OCI-M2 (cell line): Measurements from ENCODE around the gene RNF146.
"Not testable (repeated sequence)": the region's sequence is repeated elsewhere in the genome, so short reads cannot be mapped to it uniquely, and the experiment has no call there.

ENCODE experiments used
- DNase-seq: peaks from one replicate; lab custom pipeline; 2025; ENCODE audit not compliant: unreplicated experiment; lab: John Stamatoyannopoulos, UW

RNF146 gene, protein sequence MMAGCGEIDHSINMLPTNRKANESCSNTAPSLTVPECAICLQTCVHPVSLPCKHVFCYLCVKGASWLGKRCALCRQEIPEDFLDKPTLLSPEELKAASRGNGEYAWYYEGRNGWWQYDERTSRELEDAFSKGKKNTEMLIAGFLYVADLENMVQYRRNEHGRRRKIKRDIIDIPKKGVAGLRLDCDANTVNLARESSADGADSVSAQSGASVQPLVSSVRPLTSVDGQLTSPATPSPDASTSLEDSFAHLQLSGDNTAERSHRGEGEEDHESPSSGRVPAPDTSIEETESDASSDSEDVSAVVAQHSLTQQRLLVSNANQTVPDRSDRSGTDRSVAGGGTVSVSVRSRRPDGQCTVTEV

DNA sequence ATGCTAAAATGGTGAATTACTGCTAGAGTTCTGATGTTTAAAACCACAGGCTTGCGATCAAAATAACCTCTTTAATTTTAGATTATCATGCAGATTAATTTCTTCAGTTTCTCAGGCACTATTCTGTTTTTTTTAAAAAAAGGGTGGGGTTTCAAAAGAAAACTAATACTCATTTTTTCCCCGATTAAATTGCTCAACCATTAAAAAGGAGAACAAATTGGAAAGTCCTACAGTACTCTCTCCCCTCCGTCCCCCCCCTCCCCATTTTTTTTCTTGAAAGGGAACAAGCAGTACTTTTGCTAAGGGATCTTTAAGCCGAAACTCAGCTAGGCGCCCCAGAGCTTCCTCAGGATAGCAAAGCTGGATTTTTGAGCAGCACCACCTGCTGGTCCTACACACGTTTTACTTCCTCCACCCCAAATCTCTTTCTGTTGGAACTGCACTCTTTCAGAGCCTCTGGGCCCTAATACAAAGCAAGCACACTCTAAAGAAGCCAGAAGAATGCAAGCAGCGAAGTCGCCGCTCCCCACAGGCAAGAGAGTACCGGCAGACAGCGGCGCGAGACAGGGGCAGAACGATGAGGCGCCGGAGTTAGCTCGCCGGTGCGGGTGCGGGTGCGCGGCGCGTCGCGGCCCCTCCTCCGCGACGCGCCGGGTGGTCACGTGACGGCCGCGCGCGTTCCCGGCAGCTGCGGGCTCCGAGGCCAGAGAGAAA lies at the start of gene RNF146:
TSS of gene RNF146 (plus strand) at position 687 of the 714 bp plus-strand sequence. CDS start 13,475 bp downstream, outside the sequence.
- DNase-seq = peak; percentile 64

DNA sequence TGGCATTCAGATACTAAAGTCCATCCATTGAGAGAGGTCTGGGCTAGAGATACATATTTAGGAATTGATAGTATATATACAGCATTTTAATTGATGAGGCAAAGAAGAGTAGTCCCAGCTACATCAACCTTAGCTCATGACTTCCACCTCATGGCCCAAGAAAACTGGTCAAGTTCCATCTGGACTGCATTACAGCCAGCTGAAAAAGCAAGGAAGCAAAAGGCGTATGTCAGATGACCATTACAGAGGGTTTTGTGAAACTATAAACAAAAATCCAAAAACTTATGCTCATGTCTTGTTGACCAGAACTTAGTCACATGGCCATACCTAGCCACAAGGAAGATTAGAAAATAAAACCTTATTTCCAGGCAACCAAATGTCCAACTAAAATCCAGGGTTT lies 46.8 kb upstream of the RNF146 start:
- DNase-seq = no peak

DNA sequence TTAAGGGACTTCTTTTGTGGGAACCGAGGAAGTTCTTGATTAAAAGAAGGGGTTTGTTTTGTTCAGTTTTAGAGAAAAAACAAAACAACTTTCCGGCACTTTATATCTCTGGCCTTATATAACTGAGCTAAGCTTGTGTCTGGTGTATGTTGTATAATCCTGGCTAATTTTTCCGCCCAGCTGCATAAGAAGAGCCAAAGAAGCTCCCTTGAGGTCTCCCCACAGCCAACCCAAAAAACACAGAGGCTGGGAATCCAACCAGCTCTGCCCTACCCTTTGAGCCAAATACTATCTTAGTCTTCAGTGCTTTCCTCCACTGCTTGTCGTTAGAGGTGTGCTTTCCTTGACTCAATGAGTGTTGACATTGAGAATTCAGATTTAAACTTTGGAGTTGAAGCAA lies 45.5 kb upstream of the RNF146 start:
- no peak for DNase-seq

DNA sequence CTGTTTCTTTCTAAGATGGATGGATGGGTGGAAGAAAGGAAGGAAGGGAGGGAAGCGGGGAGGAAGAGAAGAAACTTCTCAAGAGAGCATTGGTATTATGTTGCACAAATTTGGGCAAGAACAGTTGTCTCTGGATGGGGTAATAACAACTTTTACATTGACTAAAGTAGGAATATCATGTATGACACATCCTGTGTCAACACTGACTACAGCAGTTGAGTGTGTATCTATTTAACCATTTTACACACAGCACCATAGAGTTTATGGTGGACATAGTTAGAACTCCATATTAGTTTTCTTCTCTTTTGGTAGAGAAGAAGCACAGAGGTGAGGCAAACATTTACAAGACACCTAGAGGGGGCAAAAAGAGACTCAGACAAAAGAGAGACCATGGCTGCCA lies 44.2 kb upstream of the RNF146 start:
- no peak for DNase-seq

DNA sequence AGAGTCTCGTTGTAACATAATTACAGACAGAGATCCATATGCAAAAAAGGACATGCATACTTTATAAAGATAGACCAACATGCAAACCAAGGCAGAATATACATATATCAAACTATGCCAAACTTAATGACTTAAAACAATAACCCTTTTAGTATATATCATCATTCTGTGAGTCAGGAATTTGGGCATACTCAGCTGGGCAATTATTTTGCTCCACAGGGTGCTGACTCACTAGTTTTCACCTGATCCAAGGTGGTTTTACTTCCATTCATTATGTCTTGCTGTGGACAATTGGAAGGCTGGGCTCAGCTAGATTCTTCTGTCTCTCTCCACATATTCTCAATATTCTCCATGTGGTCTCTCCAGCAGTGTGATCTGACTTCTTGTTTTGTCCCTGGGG lies 41.2 kb upstream of the RNF146 start:
- no peak for DNase-seq

DNA sequence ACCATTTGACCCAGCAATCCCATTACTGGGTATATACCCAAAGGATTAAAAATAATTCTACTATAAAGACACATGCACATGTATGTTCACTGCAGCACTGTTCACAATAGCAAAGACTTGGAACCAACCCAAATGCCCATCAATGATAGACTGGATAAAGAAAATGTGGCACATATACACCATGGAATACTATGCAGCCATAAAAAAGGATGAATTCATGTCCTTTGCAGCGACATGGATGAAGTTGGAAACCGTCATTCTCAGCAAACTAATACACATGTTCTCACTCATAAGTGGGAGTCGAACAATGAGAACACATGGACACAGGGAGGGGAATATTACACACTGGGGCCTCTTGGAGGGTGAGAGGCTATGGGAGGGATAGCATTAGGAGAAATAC lies 32.8 kb upstream of the RNF146 start:
- not testable (repeated sequence) for DNase-seq

DNA sequence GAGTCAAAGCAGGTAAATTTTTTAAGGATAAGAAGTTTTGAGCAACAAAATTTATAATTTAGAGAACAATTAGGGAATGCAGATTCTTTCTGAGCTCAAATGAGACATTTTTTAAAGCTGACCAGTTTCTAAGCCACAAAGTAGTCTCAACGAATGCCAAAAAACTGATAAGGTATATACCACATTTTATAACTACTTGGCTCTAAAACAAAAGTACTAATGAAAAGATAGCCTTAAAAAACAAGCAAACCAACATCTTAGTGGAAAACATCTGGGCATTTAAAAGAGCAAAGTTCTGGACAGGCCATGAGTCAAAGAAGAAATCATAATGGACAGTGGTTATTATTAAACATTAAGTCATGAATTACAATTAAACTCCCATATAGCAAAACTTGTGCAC lies 23.2 kb upstream of the RNF146 start:
- DNase-seq = no peak

DNA sequence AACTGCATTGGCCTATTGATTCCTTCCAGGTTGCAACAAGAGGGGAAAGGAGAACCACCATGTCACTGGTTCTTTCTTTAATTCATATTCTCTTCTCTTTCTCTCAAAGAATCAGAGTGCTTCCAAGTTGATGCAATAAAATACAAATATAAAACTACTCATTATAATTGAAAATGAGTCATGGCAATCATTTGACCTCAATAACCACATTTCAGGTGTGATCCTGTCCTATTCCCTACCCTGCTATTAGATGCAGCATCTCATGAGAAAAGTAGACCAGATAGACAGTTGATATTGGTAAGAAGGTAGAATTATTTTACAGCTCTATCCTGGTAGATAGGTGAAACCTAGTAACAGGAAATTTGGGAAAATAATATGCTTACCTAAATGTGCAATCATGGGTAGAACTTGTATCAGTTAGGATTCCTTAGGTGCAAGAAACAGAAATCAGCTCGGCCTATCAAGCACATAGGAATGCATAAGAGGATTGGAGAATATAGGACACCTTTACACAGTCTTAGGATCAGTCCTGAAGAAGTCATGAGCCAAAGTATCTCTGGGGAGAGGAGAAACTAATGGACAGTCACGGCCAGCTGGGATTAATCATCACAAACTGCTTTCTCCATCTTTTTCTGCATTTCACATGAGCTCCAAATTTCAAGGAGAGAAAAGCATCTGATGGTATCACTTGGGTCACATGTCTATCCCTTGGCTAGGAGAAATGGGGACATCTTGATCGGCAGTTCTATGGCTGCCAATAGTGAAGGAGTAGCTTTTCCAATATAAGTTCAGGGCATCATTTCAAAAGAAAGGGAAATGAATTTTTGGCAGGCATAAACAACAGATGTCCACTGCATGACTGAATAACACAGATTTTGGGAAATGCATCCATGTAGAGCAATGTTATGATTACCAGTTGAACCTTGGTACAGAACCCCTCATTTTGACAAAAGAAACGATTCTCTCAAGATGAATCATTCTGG lies 19.3 kb upstream of the RNF146 start:
- DNase-seq = no peak

DNA sequence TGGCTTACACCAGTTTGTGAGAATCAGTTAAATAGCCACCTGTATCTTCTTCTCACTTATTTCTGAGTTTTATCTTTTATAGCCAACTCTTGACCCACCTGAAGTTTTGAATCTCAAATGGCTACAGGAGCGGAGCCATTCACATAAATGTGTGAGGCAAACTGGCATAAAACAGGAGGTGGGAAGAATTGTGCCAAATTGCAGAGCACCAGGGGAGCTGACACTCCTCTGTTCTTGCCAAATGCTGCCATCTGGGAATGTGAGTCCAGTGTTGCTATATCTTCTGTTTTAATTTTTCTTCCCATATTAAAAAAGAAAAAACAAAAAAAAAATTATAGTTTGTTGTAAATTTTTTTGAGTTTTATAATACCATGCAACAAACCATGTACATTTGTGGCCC lies 17.0 kb upstream of the RNF146 start:
- no peak for DNase-seq

DNA sequence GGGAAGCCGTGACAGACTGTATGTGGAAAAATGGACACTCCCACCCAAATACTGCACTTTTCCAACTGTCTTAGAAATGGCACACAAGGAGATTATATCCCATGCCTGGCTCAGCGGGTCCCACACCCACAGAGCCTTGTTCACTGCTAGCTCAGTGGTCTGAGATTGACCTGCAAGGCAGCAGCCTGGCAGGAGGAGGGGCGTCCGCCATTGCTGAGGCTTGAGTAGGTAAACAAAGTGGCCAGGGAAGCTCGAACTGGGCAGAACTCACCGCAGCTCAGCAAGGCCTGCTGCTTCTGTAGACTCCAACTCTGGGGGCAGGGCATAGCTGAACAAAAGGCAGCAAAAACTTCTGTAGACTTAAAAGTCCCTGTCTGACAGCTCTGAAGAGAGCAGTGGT lies 11.4 kb upstream of the RNF146 start:
- DNase-seq = no peak

DNA sequence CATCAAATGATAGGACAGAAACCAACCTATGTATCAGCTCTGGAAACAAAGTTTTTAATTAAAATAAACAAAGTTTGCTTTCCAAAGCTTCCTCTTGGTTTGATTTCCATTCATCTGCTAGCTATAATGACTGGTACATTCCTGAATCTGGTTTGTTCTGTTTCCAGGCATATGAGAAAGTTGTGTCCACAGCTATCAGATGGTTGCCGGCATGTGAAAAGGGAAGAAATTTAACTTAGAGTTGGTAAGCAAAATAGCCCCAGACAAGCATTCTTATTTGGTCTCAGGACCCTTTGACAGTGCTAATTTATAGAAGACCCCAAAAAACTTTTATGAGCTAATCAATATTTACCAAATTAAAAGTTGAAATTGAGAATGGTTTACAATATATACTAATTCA lies 3.8 kb upstream of the RNF146 start:
- no peak for DNase-seq

DNA sequence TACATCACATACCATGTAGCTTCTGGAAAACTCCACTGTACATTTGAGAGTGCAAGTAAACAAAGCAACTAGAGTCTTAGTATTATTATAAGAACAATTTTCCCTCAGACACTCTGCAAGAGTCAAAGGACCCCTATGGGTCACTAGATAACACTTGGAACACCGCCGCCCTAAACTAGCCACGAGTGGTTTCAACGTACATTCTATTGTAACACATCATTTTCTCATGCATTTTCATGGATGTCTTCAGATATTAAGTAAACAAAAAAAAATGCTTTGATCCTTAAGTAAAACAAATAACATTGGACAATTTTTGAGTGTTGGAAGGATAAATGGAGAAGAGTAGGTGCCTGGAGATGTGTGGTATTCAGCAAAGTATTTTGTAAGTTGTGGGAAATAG lies 3.2 kb upstream of the RNF146 start:
- no peak for DNase-seq

DNA sequence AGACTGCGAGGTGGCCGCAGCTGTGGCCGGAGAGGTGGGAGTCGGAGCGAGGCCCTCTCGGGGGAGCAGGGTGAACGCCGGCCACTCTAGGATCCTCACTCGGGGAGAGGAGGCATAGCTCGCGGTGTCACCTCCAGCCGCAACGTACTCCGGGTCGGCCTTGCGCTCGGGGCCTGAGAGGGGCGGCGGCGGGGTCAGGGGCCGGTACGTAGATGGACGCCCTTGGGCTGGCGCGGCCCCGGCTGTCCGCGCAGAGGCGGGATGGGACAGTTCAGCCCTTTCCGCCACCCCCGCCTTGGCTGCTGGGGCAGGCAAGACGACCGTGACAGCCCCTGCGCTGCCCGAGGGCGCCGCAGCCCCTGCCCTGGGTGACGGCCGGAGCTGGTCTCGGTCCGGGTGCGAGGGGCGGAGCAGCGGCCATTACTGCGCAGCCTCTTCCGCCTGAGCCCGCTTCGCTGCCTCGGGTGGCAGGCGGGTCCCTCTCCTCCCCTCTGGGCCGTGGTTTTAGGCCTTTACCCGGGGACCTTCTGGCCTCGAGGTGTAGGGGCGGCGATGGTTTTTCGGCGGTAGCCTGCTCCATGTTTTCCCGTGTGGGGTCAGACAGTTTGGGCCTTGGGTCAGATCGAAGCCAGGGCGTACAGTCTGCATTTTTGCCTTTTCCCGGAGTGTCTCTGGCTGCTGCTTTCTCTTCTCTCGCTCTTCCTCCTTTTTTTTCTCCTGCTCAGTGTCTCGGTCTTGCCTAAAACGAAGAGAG lies 405 bp downstream of the RNF146 start:
- no peak for DNase-seq

DNA sequence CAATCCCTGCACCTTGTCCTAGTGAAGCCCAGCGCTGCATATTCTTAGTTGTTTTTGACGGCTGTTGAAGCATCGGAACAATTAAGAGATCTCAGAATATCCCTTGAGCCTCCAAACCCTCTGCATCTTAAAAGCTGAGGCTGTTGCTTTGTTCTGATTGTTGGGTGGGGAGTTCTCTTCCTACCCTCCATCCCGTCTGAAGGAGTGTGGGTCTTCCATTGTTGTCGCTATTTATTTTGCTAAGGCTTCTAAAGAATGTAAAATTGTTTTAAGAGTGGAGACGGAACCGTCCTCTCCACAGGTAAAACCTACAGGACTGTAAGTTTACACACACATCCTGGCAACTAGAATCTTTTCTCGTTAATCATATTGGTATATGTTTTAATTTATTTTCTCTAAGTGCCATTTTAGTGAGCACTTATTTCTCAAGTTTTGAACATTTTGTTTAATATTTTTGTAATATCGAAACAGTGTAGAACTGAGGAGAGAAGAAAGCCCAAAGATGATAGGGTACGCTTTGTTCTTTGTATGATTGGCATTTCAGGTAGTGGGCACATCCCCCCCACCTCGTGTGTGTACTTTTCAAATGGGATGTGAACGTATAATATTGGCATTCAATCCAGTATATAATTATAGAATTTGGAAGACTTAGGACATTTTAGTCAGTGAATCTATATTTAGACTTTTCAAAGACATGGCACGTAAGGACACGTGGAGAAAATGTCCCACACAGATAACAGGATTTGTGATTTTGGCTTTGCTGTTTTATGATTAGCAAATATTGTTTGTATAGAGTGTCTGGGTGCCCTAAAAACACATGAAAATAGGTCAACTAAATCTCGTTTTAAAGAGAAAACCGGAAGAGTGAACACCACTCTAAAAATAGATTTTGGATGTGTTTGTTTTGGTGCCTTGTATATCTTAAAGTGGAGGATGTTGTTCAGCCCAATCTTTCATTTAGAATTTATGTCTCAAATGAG lies 1.3 kb downstream of the RNF146 start:
- DNase-seq = no peak

DNA sequence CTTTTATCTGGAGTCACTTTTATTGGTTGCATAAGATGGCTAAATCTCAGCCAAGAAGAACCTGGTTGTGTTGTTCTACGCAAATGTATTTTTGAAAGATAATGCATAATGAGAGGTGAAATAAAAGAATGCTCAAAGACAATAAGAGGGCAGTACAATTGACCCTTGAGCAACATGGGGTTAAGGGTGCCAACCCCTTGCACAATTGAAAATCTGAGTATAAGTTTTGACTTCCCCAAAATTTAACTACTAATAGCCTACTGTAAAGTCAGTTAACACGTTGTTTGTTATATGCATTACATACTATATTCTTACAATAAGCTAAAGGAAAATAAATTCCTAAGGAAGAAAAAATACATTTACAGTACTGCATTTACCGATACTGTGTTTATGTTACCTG lies 5.9 kb downstream of the RNF146 start:
- no peak for DNase-seq

DNA sequence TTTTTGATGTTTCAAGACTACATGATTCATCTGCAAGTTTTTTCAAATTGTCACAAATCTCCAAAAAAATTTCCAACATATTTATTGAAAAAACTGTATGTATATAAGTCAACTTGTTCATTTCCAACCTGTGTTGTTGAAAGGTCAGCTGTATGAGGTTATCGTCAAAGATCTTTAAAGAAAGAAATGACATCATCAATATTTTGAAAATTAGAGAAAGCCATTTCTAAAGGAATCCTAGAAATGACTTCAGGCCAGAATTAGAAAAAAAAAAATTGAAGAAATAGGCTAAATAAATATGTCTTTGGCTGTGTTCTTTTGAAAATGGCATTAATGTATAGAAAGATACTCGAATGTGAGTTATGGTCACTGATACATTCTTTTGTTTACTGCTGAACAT lies 6.8 kb downstream of the RNF146 start:
- no peak for DNase-seq

DNA sequence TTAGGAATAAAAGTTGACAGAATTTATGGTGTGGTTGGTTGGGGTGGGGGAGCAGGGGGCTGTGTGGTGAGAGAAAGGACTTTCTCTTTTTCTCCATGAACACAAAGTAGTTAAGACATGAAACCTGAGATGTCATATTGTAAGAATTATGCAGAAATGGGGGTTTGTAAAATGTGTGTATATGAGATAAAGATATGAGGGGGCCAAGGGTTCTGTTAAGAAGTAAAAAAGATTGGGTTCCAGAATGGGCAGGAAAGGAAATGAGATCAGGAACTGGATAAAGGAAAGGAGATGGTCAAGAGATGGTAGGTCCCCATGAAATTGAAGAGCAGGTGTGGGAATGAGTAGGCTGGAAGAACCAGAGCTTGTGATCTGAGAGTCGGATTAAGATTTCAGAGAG lies 9.7 kb downstream of the RNF146 start:
- no peak for DNase-seq

DNA sequence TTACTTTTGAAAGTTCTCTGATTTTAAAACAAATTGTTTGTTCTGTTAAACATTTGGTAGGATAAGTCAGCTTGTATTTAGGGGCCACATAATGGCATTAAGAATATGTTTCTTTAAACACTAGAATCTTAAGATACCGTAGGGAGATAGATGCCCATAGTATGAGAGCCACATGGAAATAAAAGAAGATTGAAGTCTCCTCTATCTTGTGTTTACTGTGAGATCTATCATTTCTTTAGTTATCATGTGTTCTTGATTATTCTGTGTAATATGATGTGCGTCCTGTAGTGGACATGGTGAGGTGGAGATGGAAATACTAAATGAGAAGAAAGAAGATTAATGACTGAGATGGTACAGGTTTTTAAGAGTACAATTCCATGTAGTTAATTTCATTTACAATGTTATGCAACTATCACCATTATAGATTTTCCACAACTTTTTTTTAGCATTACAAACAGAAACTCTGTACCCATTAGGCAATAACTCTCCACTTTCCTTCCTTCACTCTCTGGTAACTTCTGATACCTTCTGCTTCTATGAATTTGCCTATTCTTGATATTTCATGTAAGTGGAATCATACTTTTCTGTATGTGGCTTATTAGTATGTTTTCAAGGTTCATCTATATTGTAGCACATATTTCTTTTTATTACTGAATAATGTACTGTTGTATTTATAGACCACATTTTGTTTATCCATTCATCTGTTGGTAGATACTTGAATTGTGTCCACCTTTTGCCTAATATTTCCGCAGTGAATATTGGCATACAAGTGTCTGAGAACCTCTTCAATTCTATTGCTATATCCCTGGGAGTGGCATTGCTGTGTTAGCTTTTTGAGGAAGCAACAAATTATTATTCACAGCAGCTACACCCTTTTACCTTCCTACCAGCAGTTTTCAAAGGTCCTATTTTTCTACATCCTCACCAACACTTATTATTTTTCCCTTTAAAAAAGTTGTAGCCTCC lies 11.5 kb downstream of the RNF146 start:
- DNase-seq = no peak
